SH-SY5Y (cell line): Measurements from ENCODE around the gene RBM4.

Experiments used
- GATA2 ChIP-seq: IDR thresholded peaks from 2 replicates; pipeline ENCODE4 v1.6.1; 2011; ENCODE audit warnings: mild to moderate bottlenecking, low read depth, low read length
- GATA3 ChIP-seq: IDR thresholded peaks from 2 replicates; pipeline ENCODE4 v1.6.1; 2011; ENCODE audit warnings: low read depth, mild to moderate bottlenecking, low read length, moderate library complexity

- TF ChIP-seq GATA3 (no peak), GATA2 (no peak)
These were observed 13.3 kb upstream of the RBM4 start for GRCh38 chr11:66625041-66625751.
